IMR-90 (cell line): ENCODE measurements around the gene ATG12.

Experiments
- BHLHE40 ChIP-seq: fragments of 150-350 bp; IDR thresholded peaks from 2 replicates; pipeline ENCODE4 v1.6.1; 2016; ENCODE audit warnings: mild to moderate bottlenecking, low read depth, low read length
- MAZ ChIP-seq: IDR thresholded peaks from 2 replicates; pipeline ENCODE4 v1.6.1; 2012; ENCODE audit warnings: low read depth, mild to moderate bottlenecking, low read length, improper control_type of control experiment, moderate library complexity, borderline replicate concordance
- MXI1 ChIP-seq: IDR thresholded peaks from 2 replicates; pipeline ENCODE4 v1.6.1; 2012; ENCODE audit warnings: low read depth, mild to moderate bottlenecking, low read length, moderate library complexity, borderline replicate concordance
- NFE2L2 ChIP-seq: fragments of 150-350 bp; IDR thresholded peaks from 2 replicates; pipeline ENCODE4 v1.6.1; 2016; ENCODE audit warnings: low read depth, mild to moderate bottlenecking, low read length
- POLR2A ChIP-seq: IDR thresholded peaks from 2 replicates; pipeline ENCODE4 v1.6.1; 2012; ENCODE audit warnings: mild to moderate bottlenecking, low read depth, low read length
- RAD21 ChIP-seq: IDR thresholded peaks from 2 replicates; pipeline ENCODE4 v1.6.1; 2012; ENCODE audit warnings: low read length, improper control_type of control experiment
- RFX5 ChIP-seq: IDR thresholded peaks from 2 replicates; pipeline ENCODE4 v1.8.0; 2012; ENCODE audit warnings: low read depth, mild to moderate bottlenecking, low read length, moderate library complexity
- SMC3 ChIP-seq: fragments of 150-350 bp; IDR thresholded peaks from 2 replicates; pipeline ENCODE4 v1.6.1; 2016; ENCODE audit warnings: low read depth, mild to moderate bottlenecking, antibody characterized with exemption, low read length, moderate library complexity
- TF ChIP-seq, protein P1 (sequence below): conservative IDR thresholded peaks from 2 replicates; pipeline ENCODE4 v1.5.1; 2012; ENCODE audit warnings: mild to moderate bottlenecking, low read depth, low read length, improper control_type of control experiment
- TF ChIP-seq, protein P2 (sequence below): fragments of 150-350 bp; IDR thresholded peaks from 2 replicates; pipeline ENCODE4 v1.6.1; 2017; ENCODE audit warnings: mild to moderate bottlenecking, antibody characterized with exemption, low read length, low read depth
- TF ChIP-seq, protein P3 (sequence below): fragments of 150-350 bp; IDR thresholded peaks from 2 replicates; pipeline ENCODE4 v1.6.1; 2016; ENCODE audit warnings: low read depth, mild to moderate bottlenecking, low read length, moderate library complexity, borderline replicate concordance

DNA sequence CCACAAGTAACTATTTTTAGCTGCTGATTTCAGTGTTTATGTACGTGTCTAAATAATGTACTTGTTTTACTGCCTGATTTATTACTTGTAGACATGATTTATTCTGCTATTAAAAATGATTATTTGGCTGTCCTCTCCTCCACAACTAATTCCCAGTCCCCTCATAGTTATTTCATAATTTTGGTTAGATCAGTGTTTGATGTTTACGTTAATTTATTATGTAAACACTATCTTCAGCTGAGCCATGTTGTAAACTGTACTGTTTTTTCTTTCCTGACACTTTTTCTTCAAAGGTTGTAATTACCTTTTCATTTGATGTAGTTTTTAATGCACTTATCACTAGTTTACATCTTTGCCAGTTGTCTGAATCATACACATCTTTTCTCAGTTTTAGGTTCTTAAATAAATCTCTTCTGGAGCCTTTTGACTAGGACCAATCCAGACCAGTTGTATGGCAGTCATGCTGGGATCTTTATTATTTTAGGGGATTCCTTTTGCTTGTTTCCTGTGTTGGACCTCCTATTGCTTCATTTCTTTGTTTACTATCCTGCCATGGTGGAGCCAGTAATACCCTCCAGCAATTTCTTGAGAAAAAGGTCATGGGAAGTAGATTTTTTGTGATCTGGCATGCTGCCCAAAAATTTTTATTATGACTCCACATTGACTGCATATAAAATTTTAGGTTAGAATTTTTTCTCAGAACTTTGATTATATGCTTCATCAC, 16.4 kb upstream of the ATG12 start:
- TF ChIP-seq, protein P1, sequence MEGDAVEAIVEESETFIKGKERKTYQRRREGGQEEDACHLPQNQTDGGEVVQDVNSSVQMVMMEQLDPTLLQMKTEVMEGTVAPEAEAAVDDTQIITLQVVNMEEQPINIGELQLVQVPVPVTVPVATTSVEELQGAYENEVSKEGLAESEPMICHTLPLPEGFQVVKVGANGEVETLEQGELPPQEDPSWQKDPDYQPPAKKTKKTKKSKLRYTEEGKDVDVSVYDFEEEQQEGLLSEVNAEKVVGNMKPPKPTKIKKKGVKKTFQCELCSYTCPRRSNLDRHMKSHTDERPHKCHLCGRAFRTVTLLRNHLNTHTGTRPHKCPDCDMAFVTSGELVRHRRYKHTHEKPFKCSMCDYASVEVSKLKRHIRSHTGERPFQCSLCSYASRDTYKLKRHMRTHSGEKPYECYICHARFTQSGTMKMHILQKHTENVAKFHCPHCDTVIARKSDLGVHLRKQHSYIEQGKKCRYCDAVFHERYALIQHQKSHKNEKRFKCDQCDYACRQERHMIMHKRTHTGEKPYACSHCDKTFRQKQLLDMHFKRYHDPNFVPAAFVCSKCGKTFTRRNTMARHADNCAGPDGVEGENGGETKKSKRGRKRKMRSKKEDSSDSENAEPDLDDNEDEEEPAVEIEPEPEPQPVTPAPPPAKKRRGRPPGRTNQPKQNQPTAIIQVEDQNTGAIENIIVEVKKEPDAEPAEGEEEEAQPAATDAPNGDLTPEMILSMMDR = no peak
- no peak for TF ChIP-seq MAZ
- TF ChIP-seq, protein P2, sequence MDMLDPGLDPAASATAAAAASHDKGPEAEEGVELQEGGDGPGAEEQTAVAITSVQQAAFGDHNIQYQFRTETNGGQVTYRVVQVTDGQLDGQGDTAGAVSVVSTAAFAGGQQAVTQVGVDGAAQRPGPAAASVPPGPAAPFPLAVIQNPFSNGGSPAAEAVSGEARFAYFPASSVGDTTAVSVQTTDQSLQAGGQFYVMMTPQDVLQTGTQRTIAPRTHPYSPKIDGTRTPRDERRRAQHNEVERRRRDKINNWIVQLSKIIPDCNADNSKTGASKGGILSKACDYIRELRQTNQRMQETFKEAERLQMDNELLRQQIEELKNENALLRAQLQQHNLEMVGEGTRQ = no peak
- no peak for TF ChIP-seq POLR2A
- TF ChIP-seq SMC3 = no peak
- TF ChIP-seq NFE2L2 = no peak
- TF ChIP-seq RAD21 = no peak
- TF ChIP-seq, protein P3, sequence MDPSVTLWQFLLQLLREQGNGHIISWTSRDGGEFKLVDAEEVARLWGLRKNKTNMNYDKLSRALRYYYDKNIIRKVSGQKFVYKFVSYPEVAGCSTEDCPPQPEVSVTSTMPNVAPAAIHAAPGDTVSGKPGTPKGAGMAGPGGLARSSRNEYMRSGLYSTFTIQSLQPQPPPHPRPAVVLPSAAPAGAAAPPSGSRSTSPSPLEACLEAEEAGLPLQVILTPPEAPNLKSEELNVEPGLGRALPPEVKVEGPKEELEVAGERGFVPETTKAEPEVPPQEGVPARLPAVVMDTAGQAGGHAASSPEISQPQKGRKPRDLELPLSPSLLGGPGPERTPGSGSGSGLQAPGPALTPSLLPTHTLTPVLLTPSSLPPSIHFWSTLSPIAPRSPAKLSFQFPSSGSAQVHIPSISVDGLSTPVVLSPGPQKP = no peak
- TF ChIP-seq RFX5 = no peak
- TF ChIP-seq MXI1 = no peak
- no peak for TF ChIP-seq BHLHE40
